HG03064 (cell line): Measurements from ENCODE around the gene LAT.

Experiments
- ATAC-seq: cut with Tn5 transposase; IDR thresholded peaks from one replicate; pipeline ENCODE4 v1.9.1; 2021; ENCODE audit warnings: low read depth; ENCODE audit not compliant: unreplicated experiment

The LAT gene

GRCh38 chr16:29007730-29008593 is 23.1 kb downstream of the LAT start:
- ATAC-seq, result no peak

- no peak for ATAC-seq
These were observed 24.4 kb downstream of the LAT start for GRCh38 chr16:29009050-29009837.

DNA sequence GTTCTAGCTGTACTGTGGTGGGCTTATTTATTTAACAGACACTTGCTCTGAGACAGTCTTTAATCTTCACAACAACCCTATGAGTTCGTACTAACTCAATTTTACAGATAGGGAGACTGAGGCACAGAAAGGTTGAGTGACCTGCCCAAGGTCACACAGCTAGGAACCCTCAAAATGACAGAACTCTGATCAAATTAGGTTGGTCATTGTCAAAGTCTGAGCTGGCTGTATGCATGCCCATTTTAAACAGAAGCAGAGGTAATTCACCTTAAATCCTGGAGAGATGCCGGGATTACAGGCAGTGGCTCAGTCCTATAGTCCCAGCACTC is 24.9 kb downstream of the LAT start:
- no peak for ATAC-seq

DNA sequence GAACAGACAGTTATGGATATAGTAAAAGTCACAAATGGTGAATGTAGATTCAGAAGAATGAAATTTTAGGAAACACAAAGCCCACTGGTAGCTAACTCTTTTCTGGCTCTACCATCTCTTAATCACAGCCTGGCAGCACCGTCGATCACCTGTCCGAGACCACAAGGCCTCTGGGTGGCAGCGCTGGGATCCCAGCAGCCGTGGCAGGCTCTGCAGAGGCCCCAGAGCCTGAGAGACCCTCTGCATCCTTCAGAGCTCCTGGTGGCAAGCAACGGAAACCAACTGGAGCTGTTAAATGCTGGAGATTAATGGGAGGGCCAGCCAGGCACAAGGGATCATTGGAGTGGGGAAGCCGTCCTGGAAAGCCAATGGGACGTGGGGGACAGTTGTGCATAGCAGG is 26.3 kb downstream of the LAT start:
- no peak for ATAC-seq

GRCh38 chr16:29011851-29012250 is 27.0 kb downstream of the LAT start:
- no peak for ATAC-seq

- no peak for ATAC-seq
These were observed 28.2 kb downstream of the LAT start for GRCh38 chr16:29012913-29013553.

- ATAC-seq, result no peak
These were observed 29.8 kb downstream of the LAT start for GRCh38 chr16:29014561-29015069.

- no peak for ATAC-seq
These were observed 37.3 kb downstream of the LAT start for GRCh38 chr16:29022196-29022595.

DNA sequence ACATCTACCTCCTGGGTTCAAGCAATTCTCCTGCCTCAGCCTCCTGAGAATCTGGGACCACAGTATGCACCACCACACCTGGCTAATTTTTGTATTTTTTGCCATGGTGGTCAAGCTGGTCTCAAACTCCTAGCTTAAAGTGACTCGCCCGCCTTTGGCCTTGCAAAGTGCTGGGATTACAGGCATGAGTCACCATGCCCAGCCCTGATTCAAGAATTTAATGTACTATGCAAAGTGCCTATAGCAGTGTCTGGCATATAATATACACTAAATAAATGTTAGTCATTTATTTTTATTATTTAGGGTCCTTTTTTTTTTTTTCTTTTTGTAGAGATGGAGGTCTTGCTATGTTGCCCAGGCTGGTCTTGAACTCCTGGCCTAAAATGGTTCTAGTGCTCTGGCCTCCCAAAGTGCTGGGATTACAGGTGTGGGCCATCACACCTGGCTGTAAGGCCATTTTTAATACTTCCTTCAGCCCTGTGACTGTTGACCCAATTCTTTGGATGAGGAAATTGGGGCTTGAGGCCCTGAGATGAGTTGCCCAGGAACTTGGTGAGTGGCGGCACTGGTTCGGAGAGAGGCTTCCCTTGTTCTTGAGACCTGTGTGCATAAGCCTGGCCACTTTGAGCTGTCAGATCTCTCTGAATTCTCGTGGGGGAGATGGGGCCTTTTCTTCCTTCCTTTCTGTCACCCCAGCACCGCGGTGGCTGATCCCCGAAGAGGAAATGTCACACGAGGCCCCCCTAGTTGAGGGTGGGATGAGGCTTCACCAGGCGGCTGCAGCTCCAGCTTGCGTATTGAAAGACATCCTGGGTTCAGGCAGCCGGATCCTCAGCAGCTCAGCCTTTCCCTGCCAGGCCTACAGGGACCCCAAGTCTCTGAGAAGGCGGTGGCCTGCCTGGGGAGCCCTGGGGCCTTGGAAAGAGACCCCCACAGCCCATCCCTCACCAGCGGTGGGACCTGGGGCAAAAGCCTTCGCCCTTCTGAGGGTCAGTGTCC is 38.7 kb downstream of the LAT start:
- no peak for ATAC-seq

- no peak for ATAC-seq
These were observed 39.4 kb downstream of the LAT start for GRCh38 chr16:29024278-29024677.

- ATAC-seq, result no peak
These were observed 40.4 kb downstream of the LAT start for GRCh38 chr16:29025218-29025617.

GRCh38 chr16:29025735-29026134 is 40.9 kb downstream of the LAT start:
- ATAC-seq, result no peak

- ATAC-seq, result no peak
These were observed 43.8 kb downstream of the LAT start for GRCh38 chr16:29028457-29029167.

- no peak for ATAC-seq
These were observed 44.5 kb downstream of the LAT start for GRCh38 chr16:29029168-29029994.

DNA sequence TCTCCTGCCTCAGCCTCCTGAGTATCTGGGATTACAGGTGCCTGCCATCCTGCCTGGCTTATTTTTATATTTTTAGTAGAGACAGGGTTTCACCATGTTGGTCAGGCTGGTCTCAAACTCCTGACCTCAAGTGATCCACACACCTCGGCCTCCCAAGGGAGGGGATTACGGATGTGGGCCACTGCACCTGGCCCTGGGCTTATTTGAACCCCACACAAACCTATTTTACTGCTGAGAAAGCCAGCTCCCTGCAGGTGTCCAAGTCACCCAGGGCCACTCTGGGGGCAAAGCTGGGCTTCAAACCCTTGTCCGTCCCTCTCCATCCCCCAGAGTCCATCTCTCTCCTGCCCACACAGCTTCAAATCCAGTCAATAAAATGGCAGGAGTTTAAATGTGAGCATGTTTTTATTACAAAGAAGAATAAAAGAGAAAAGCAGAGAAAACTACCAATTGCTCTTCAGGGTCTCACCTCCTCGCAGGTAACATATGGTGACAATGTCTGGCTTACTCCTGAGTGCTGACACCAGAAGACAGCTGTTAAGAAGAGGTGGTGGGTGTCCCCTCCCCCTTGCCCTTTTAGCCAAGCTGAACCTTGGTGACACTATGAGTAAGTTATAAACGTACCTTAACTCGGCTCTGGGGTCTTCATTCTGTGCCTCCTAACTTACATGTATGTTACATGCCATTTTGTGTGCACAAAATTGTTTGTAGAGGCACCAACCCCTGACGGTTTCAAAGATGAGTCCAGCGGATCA is 45.4 kb downstream of the LAT start:
- no peak for ATAC-seq
